Measurements from ENCODE around the gene PKM.
A peak's percentile ranks its signal among the peaks of the same experiment; 100 is the strongest.

GRCh38 chr15:72199721-72200212 lies 31.2 kb downstream of the PKM start:
- TF ChIP-seq CTCF (conservative IDR thresholded peaks at IDR 0.05) = peak; percentile 90
- TF ChIP-seq EZH2 (IDR thresholded peaks at IDR 0.05; ENCODE audit: low read depth) = no peak
